H1 (cell line): Measurements from ENCODE around the gene APC2. TPM values are rescaled to one million over a fixed set of nuclear protein-coding genes. Genes with fewer than 3 reads are reported as not detected.

Experiments used
- PHF8 ChIP-seq: fragments of 200-600 bp; sonication (generic); conservative IDR thresholded peaks from 2 replicates; pipeline ENCODE4 v1.7.1; 2012; ENCODE audit warnings: low read depth, mild to moderate bottlenecking, inconsistent platforms, low read length, moderate library complexity
- polyA plus RNA-seq, 7 experiments: library from polyadenylated mRNA; depleted of rRNA in 3 of 7; stranded (reverse) in 5 of 7; unstranded in 2 of 7; fragments of >200 nt in 5 of 7; fragments of 200-250 nt in 2 of 7; gene quantifications; 1 replicate in 5 of 7; 2 replicates in 1 of 7; 4 replicates in 1 of 7; pipeline versions ENCODE4 v1.2.1 to v1.2.3, GENCODE V29; 2011 to 2013; ENCODE audit warnings: missing spikeins in 2 of 7, mixed read lengths in 2 of 7
- total RNA-seq: library from RNA; stranded (reverse); fragmentation: NEBNext Ultra II Directional; extraction: Animal tissue kit (Norgen Biotek cat#: 25700); gene quantifications from 2 replicates; pipeline ENCODE4 v1.2.1, GENCODE V29; 2021
- TF ChIP-seq, protein P1 (sequence below): fragments of 300-600 bp; sonication (generic); IDR thresholded peaks from 2 replicates; pipeline ENCODE4 v1.7.1; 2012; ENCODE audit warnings: low read length, moderate library complexity, mild to moderate bottlenecking, inconsistent platforms; ENCODE audit not compliant: insufficient replicate concordance

APC2 gene
- total and polyA plus RNA-seq, 2 of the 8 experiments (the other 6 are each of a cell fraction or from before 2014, with no cell fraction given), result 1.3 to 4.1 TPM

- TF ChIP-seq, protein P1, sequence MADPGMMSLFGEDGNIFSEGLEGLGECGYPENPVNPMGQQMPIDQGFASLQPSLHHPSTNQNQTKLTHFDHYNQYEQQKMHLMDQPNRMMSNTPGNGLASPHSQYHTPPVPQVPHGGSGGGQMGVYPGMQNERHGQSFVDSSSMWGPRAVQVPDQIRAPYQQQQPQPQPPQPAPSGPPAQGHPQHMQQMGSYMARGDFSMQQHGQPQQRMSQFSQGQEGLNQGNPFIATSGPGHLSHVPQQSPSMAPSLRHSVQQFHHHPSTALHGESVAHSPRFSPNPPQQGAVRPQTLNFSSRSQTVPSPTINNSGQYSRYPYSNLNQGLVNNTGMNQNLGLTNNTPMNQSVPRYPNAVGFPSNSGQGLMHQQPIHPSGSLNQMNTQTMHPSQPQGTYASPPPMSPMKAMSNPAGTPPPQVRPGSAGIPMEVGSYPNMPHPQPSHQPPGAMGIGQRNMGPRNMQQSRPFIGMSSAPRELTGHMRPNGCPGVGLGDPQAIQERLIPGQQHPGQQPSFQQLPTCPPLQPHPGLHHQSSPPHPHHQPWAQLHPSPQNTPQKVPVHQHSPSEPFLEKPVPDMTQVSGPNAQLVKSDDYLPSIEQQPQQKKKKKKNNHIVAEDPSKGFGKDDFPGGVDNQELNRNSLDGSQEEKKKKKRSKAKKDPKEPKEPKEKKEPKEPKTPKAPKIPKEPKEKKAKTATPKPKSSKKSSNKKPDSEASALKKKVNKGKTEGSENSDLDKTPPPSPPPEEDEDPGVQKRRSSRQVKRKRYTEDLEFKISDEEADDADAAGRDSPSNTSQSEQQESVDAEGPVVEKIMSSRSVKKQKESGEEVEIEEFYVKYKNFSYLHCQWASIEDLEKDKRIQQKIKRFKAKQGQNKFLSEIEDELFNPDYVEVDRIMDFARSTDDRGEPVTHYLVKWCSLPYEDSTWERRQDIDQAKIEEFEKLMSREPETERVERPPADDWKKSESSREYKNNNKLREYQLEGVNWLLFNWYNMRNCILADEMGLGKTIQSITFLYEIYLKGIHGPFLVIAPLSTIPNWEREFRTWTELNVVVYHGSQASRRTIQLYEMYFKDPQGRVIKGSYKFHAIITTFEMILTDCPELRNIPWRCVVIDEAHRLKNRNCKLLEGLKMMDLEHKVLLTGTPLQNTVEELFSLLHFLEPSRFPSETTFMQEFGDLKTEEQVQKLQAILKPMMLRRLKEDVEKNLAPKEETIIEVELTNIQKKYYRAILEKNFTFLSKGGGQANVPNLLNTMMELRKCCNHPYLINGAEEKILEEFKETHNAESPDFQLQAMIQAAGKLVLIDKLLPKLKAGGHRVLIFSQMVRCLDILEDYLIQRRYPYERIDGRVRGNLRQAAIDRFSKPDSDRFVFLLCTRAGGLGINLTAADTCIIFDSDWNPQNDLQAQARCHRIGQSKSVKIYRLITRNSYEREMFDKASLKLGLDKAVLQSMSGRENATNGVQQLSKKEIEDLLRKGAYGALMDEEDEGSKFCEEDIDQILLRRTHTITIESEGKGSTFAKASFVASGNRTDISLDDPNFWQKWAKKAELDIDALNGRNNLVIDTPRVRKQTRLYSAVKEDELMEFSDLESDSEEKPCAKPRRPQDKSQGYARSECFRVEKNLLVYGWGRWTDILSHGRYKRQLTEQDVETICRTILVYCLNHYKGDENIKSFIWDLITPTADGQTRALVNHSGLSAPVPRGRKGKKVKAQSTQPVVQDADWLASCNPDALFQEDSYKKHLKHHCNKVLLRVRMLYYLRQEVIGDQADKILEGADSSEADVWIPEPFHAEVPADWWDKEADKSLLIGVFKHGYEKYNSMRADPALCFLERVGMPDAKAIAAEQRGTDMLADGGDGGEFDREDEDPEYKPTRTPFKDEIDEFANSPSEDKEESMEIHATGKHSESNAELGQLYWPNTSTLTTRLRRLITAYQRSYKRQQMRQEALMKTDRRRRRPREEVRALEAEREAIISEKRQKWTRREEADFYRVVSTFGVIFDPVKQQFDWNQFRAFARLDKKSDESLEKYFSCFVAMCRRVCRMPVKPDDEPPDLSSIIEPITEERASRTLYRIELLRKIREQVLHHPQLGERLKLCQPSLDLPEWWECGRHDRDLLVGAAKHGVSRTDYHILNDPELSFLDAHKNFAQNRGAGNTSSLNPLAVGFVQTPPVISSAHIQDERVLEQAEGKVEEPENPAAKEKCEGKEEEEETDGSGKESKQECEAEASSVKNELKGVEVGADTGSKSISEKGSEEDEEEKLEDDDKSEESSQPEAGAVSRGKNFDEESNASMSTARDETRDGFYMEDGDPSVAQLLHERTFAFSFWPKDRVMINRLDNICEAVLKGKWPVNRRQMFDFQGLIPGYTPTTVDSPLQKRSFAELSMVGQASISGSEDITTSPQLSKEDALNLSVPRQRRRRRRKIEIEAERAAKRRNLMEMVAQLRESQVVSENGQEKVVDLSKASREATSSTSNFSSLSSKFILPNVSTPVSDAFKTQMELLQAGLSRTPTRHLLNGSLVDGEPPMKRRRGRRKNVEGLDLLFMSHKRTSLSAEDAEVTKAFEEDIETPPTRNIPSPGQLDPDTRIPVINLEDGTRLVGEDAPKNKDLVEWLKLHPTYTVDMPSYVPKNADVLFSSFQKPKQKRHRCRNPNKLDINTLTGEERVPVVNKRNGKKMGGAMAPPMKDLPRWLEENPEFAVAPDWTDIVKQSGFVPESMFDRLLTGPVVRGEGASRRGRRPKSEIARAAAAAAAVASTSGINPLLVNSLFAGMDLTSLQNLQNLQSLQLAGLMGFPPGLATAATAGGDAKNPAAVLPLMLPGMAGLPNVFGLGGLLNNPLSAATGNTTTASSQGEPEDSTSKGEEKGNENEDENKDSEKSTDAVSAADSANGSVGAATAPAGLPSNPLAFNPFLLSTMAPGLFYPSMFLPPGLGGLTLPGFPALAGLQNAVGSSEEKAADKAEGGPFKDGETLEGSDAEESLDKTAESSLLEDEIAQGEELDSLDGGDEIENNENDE, result no peak
- TF ChIP-seq PHF8, result no peak
- TF ChIP-seq, all 59 proteins: peak for 0
Observed at GRCh38 chr19:1494115-1494815, 44.3 kb downstream of the APC2 start (continued).
